ENCODE measurements around the gene PRKCZ. TPM values are rescaled to one million over a fixed set of nuclear protein-coding genes. Genes with fewer than 3 reads are reported as not detected.

The PRKCZ gene
- total and polyA plus RNA-seq, 9 of the 15 experiments (the other 6 are each of a cell fraction or from before 2014, with no cell fraction given) = 0.07 to 3.1 (median 1.3) TPM

DNA sequence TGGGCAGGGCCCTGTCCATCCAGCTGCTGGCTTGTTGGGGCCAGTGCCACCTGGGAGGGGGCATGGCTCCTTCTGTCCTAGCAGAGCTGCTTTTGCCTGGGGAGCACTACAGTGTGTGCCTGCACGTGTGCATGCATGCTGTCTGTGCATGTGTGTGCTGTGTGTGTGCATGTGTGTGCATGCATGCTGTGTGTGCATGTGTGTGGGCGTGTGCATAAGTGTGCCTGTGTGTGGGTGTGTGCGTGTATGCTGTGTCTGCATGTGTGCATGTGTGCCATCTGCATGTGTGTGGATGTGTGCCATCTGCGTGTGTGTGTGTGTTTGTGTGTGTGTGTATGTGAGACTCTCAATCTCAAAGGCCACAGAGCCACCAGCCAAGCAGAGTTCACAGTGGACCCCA is 8.3 kb upstream of the PRKCZ start:
- intact Hi-C loops (cut with micrococcal nuclease) = no loop called here
- no peak overlapping the region for H3K4me2 ChIP-seq (ENCODE audit: insufficient read depth, low read length)
- H3K9me1 ChIP-seq (ENCODE audit: control insufficient read depth, insufficient read depth, low read length) = no peaks in the 10 kb centered on the region
- H3K4me1 ChIP-seq (replicated peaks in 1 of 2; ENCODE audit: control insufficient read depth in 2 of 2, insufficient read depth in 2 of 2, low read length in 2 of 2) = peaks cover 0 to 31% of the 10 kb centered on the region in 2 experiments; a peak in 2 of 5 replicates
- no peaks in the 10 kb centered on the region for H3K36me3 ChIP-seq (ENCODE audit: control insufficient read depth, insufficient read depth, low read length)
- ATAC-seq (no peak), DNase-seq (ENCODE audit: extremely low read depth in 1 of 4, low spot score in 3 of 4) (no peak), FAIRE-seq (no peak)
- BruUV-seq (replicated peaks) = no TSS peak
- in situ Hi-C loops (cut with MboI) = no loop called here
- H3K9ac ChIP-seq (ENCODE audit: insufficient read depth in 1 of 2, low read depth in 2 of 2, low read length in 2 of 2) = no peak overlapping the region; a peak in 1 of 4 replicates
- no peaks in the 10 kb centered on the region for H3K9me3 ChIP-seq (replicated peaks; ENCODE audit: control insufficient read depth, insufficient read depth, low read depth, low read length)
- POLR2A ChIA-PET = interaction anchor here (0.7 to 1.9 kb wide), 2 partner anchors 11 to 12 kb away, joined by 3 to 4 read pairs; no protein-coding TSS in a partner anchor
- peaks cover 22% of the 10 kb centered on the region for H4K20me1 ChIP-seq (replicated peaks; ENCODE audit: control insufficient read depth, insufficient read depth, low read length)
- H3K4me3 ChIP-seq = no peak overlapping the region
- H3K79me2 ChIP-seq (ENCODE audit: control insufficient read depth, insufficient read depth, low read length) = no peaks in the 10 kb centered on the region
- no peak overlapping the region for H2AFZ ChIP-seq (ENCODE audit: low read depth, low read length)
- WGBS (ENCODE audit: insufficient coverage, low coverage, missing lambda C conversion rate) = 0% methylated on average over 4 of the region's 4 CpGs
- peaks cover 50 to 80% of the 10 kb centered on the region in 2 experiments; a peak in 4 of 5 replicates for H3K27me3 ChIP-seq (ENCODE audit: control insufficient read depth in 2 of 2, insufficient read depth in 2 of 2, low read length in 2 of 2)
- H3K27ac ChIP-seq (ENCODE audit: extremely low read depth, low read depth, low read length) = no peak overlapping the region; the same call in 2 of the 3 replicates
- CTCF ChIA-PET (ENCODE audit: low intra/inter-chr PET ratio) = interaction anchor here (5.4 kb wide), 1 partner anchor 82 kb away, joined by 47 read pairs; no protein-coding TSS in a partner anchor
- TF ChIP-seq, protein P1, sequence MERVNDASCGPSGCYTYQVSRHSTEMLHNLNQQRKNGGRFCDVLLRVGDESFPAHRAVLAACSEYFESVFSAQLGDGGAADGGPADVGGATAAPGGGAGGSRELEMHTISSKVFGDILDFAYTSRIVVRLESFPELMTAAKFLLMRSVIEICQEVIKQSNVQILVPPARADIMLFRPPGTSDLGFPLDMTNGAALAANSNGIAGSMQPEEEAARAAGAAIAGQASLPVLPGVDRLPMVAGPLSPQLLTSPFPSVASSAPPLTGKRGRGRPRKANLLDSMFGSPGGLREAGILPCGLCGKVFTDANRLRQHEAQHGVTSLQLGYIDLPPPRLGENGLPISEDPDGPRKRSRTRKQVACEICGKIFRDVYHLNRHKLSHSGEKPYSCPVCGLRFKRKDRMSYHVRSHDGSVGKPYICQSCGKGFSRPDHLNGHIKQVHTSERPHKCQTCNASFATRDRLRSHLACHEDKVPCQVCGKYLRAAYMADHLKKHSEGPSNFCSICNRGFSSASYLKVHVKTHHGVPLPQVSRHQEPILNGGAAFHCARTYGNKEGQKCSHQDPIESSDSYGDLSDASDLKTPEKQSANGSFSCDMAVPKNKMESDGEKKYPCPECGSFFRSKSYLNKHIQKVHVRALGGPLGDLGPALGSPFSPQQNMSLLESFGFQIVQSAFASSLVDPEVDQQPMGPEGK (CRISPR knock-in tag; IDR thresholded peaks at IDR 0.05; ENCODE audit: borderline replicate concordance) = no peak
- TF ChIP-seq, protein P2, sequence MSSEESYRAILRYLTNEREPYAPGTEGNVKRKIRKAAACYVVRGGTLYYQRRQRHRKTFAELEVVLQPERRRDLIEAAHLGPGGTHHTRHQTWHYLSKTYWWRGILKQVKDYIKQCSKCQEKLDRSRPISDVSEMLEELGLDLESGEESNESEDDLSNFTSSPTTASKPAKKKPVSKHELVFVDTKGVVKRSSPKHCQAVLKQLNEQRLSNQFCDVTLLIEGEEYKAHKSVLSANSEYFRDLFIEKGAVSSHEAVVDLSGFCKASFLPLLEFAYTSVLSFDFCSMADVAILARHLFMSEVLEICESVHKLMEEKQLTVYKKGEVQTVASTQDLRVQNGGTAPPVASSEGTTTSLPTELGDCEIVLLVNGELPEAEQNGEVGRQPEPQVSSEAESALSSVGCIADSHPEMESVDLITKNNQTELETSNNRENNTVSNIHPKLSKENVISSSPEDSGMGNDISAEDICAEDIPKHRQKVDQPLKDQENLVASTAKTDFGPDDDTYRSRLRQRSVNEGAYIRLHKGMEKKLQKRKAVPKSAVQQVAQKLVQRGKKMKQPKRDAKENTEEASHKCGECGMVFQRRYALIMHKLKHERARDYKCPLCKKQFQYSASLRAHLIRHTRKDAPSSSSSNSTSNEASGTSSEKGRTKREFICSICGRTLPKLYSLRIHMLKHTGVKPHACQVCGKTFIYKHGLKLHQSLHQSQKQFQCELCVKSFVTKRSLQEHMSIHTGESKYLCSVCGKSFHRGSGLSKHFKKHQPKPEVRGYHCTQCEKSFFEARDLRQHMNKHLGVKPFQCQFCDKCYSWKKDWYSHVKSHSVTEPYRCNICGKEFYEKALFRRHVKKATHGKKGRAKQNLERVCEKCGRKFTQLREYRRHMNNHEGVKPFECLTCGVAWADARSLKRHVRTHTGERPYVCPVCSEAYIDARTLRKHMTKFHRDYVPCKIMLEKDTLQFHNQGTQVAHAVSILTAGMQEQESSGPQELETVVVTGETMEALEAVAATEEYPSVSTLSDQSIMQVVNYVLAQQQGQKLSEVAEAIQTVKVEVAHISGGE (CRISPR knock-in tag; IDR thresholded peaks at IDR 0.05) = no peak
- TF ChIP-seq MTA3 (IDR thresholded peaks at IDR 0.05; ENCODE audit: borderline replicate concordance) (no peak), ZNF175 (CRISPR knock-in tag; IDR thresholded peaks at IDR 0.05; ENCODE audit: low read depth) (no peak), SETDB1 (IDR thresholded peaks at IDR 0.05; ENCODE audit: low read length) (no peak), EGR1 (conservative IDR thresholded peaks at IDR 0.05) (peak; percentile 31; the same call in 1 of the 2 replicates)
- TF ChIP-seq, protein P3, sequence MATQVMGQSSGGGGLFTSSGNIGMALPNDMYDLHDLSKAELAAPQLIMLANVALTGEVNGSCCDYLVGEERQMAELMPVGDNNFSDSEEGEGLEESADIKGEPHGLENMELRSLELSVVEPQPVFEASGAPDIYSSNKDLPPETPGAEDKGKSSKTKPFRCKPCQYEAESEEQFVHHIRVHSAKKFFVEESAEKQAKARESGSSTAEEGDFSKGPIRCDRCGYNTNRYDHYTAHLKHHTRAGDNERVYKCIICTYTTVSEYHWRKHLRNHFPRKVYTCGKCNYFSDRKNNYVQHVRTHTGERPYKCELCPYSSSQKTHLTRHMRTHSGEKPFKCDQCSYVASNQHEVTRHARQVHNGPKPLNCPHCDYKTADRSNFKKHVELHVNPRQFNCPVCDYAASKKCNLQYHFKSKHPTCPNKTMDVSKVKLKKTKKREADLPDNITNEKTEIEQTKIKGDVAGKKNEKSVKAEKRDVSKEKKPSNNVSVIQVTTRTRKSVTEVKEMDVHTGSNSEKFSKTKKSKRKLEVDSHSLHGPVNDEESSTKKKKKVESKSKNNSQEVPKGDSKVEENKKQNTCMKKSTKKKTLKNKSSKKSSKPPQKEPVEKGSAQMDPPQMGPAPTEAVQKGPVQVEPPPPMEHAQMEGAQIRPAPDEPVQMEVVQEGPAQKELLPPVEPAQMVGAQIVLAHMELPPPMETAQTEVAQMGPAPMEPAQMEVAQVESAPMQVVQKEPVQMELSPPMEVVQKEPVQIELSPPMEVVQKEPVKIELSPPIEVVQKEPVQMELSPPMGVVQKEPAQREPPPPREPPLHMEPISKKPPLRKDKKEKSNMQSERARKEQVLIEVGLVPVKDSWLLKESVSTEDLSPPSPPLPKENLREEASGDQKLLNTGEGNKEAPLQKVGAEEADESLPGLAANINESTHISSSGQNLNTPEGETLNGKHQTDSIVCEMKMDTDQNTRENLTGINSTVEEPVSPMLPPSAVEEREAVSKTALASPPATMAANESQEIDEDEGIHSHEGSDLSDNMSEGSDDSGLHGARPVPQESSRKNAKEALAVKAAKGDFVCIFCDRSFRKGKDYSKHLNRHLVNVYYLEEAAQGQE (IDR thresholded peaks at IDR 0.05; ENCODE audit: borderline replicate concordance) = no peak
- TF ChIP-seq, protein P3 (CRISPR knock-in tag; IDR thresholded peaks at IDR 0.05; ENCODE audit: low read depth) = no peak
